ENCODE results near the gene UBL7.
A peak's percentile ranks its signal among the peaks of the same experiment; 100 is the strongest.

UBL7 gene

DNA sequence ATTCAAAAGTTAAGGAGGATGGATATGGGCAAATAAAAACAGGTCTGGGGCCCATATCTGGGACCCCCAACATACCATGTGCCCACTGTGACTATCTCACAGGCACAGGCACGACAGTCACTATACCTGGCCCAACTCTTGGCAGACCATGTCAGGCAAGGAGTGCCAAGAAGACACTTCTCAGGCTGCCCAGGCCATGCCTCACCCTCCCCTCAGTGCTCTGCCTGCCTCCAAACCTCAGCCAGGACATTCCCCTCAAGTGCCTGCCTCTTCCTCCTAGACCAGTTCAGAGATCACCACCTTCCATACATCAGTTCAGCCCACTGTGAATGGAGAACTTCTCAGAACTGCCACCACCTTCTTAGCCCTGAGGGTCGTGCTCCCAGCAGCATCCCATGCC is 22.8 kb downstream of the UBL7 start:
- Histone ChIP-seq H3K9me2 (replicated peaks; ENCODE audit: insufficient read depth, low read length) (no peaks in the 10 kb centered on the region), H2AFZ (ENCODE audit: low read depth, low read length, severe bottlenecking) (no peak overlapping the region), H3K4me3 (ENCODE audit: insufficient read depth, low read length, poor library complexity, severe bottlenecking) (no peak overlapping the region), H3F3A (ENCODE audit: insufficient read depth) (no peaks in the 10 kb centered on the region), H3K79me2 (ENCODE audit: insufficient read depth, low read length) (no peaks in the 10 kb centered on the region), H3K27ac (ENCODE audit: low read depth, low read length) (no peak overlapping the region), H3K36me3 (ENCODE audit: low read length) (no peaks in the 10 kb centered on the region), H3K27me3 (ENCODE audit: low read length) (no peaks in the 10 kb centered on the region), H3K9me3 (ENCODE audit: insufficient read depth, low read length) (no peaks in the 10 kb centered on the region), H4K20me1 (ENCODE audit: low read depth, low read length) (no peaks in the 10 kb centered on the region), H3K4me2 (ENCODE audit: low read depth, low read length, poor library complexity, severe bottlenecking) (no peak overlapping the region), H3K9ac (ENCODE audit: low read length) (no peak overlapping the region)
- TF ChIP-seq CTCF (IDR thresholded peaks at IDR 0.05; ENCODE audit: insufficient read depth, low read length, poor library complexity, severe bottlenecking) (no peak), EZH2phosphoT487 (conservative IDR thresholded peaks at IDR 0.05; ENCODE audit: low read length) (no peak)

GRCh38 chr15:74434263-74435136 is 26.5 kb downstream of the UBL7 start:
- no peak overlapping the region for H3K9ac ChIP-seq (ENCODE audit: low read length)
- no peaks in the 10 kb centered on the region for H3F3A ChIP-seq (ENCODE audit: insufficient read depth)
- no peak overlapping the region for H3K4me3 ChIP-seq (ENCODE audit: insufficient read depth, low read length, poor library complexity, severe bottlenecking)
- H3K9me3 ChIP-seq (ENCODE audit: insufficient read depth, low read length) = no peaks in the 10 kb centered on the region
- H3K9me2 ChIP-seq (replicated peaks; ENCODE audit: insufficient read depth, low read length) = no peaks in the 10 kb centered on the region
- no peaks in the 10 kb centered on the region for H4K20me1 ChIP-seq (ENCODE audit: low read depth, low read length)
- peak overlapping the region; percentile 76 for H3K4me2 ChIP-seq (ENCODE audit: low read depth, low read length, poor library complexity, severe bottlenecking)
- H3K27me3 ChIP-seq (ENCODE audit: low read length) = no peaks in the 10 kb centered on the region
- no peak overlapping the region for H2AFZ ChIP-seq (ENCODE audit: low read depth, low read length, severe bottlenecking)
- no peak for TF ChIP-seq EZH2phosphoT487 (conservative IDR thresholded peaks at IDR 0.05; ENCODE audit: low read length)
- no peak for TF ChIP-seq CTCF (IDR thresholded peaks at IDR 0.05; ENCODE audit: insufficient read depth, low read length, poor library complexity, severe bottlenecking)
- no peaks in the 10 kb centered on the region for H3K79me2 ChIP-seq (ENCODE audit: insufficient read depth, low read length)
- H3K36me3 ChIP-seq (ENCODE audit: low read length) = no peaks in the 10 kb centered on the region
- H3K27ac ChIP-seq (ENCODE audit: low read depth, low read length) = no peak overlapping the region

DNA sequence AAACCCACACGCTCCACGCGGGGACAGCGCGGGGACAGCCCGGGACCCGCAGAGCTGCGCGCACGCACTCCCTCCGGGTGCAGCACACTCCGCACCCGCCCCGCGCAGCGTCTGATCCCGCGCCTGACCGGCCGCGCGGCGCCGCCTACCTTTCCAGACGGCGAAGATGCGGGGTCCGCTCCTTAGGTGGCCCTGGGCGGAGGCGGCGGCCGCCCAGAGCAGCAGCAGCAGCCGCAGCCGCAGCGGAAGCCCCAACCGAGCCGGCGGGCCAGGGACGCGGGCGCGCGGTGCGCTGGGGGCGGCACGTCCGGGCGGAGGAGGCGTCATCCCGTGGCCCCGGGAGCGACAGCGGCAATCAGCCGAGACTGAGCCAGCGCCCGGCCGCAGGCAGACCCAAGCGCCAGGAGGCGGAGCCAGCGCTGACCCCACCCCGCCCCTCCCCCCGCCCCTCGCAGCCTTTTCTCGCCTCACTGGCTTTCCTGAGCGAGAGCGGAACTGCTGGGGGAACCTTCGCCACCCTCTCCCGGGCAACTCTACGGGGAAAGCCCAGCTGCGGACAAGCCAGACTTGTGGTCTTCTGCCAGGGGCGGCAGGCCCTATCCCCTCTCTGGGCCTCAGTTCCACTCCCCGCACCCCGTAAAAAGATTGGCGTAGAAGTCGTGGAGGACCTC is 27.2 kb downstream of the UBL7 start, which contains the start of gene SEMA7A:
TSS of gene SEMA7A (minus strand) at position 367 of the 671 bp plus-strand sequence. CDS start at position 327, 40 bp downstream.
- H3K9me3 ChIP-seq (ENCODE audit: insufficient read depth, low read length) = no peaks in the 10 kb centered on the region
- no peaks in the 10 kb centered on the region for H3K27me3 ChIP-seq (ENCODE audit: low read length)
- TF ChIP-seq CTCF (IDR thresholded peaks at IDR 0.05; ENCODE audit: insufficient read depth, low read length, poor library complexity, severe bottlenecking) (no peak), EZH2phosphoT487 (conservative IDR thresholded peaks at IDR 0.05; ENCODE audit: low read length) (0 out of 2 replicates have a peak, but pooled peaks have one; percentile 22)
- H3K9ac ChIP-seq (ENCODE audit: low read length) = peak within 1 kb of the TSS; percentile 37
- H3K79me2 ChIP-seq (ENCODE audit: insufficient read depth, low read length) = no peaks in the 10 kb centered on the region
- H3K4me3 ChIP-seq (ENCODE audit: insufficient read depth, low read length, poor library complexity, severe bottlenecking) = peak within 1 kb of the TSS; percentile 60
- no peaks in the 10 kb centered on the region for H3F3A ChIP-seq (ENCODE audit: insufficient read depth)
- H4K20me1 ChIP-seq (ENCODE audit: low read depth, low read length) = no peaks in the 10 kb centered on the region
- no peak within 1 kb of the TSS for H3K27ac ChIP-seq (ENCODE audit: low read depth, low read length)
- no peaks in the 10 kb centered on the region for H3K36me3 ChIP-seq (ENCODE audit: low read length)
- H2AFZ ChIP-seq (ENCODE audit: low read depth, low read length, severe bottlenecking) = peak within 1 kb of the TSS; percentile 63
- peak within 1 kb of the TSS; percentile 76 for H3K4me2 ChIP-seq (ENCODE audit: low read depth, low read length, poor library complexity, severe bottlenecking)
- no peaks in the 10 kb centered on the region for H3K9me2 ChIP-seq (replicated peaks; ENCODE audit: insufficient read depth, low read length)
